Osteoblast (primary cell): Measurements from ENCODE around the gene CMSS1. TPM values are rescaled to one million over a fixed set of nuclear protein-coding genes. Genes with fewer than 3 reads are reported as not detected.

ENCODE experiments used
- DNase-seq: peaks from one replicate; pipeline ENCODE4 v3.0.0; 2011; ENCODE audit warnings: low spot score, mixed read lengths; ENCODE audit not compliant: insufficient read length; ENCODE audit errors: missing footprints
- H2AFZ ChIP-seq: 2 replicates; pipeline ENCODE4 v1.6.0; 2011; ENCODE audit warnings: mild to moderate bottlenecking, low read length
- H3K27ac ChIP-seq: 2 replicates; pipeline ENCODE4 v1.5.1; 2011; ENCODE audit warnings: mild to moderate bottlenecking, low read depth, low read length, moderate library complexity
- H3K27me3 ChIP-seq: 2 replicates; pipeline ENCODE4 v1.6.0; 2012; ENCODE audit warnings: mild to moderate bottlenecking, control low read depth, inconsistent platforms, low read length, moderate library complexity; ENCODE audit not compliant: insufficient read depth
- H3K36me3 ChIP-seq: 2 replicates; pipeline ENCODE4 v1.5.1; 2011; ENCODE audit warnings: mild to moderate bottlenecking, low read length, control low read depth, moderate library complexity; ENCODE audit not compliant: insufficient read depth
- H3K4me1 ChIP-seq: 2 replicates; pipeline ENCODE4 v1.5.1; 2011; ENCODE audit warnings: mild to moderate bottlenecking, low read length, control low read depth, moderate library complexity; ENCODE audit not compliant: insufficient read depth
- H3K4me2 ChIP-seq: 2 replicates; pipeline ENCODE4 v1.6.0; 2011; ENCODE audit warnings: mild to moderate bottlenecking, low read length; ENCODE audit not compliant: insufficient read depth
- H3K4me3 ChIP-seq: fragments of 200-600 bp; sonication (generic); 3 replicates; pipeline ENCODE4 v1.5.1; 2012; ENCODE audit warnings: mild to moderate bottlenecking, low read length, inconsistent platforms; ENCODE audit not compliant: insufficient read depth
- H3K79me2 ChIP-seq: 2 replicates; pipeline ENCODE4 v1.6.0; 2012; ENCODE audit warnings: mild to moderate bottlenecking, low read length, control low read depth, inconsistent platforms; ENCODE audit not compliant: insufficient read depth
- H3K9me3 ChIP-seq: 2 replicates; pipeline ENCODE4 v1.5.1; 2011; ENCODE audit warnings: low read depth, low read length, control low read depth
- H4K20me1 ChIP-seq: 2 replicates; pipeline ENCODE4 v1.6.0; 2012; ENCODE audit warnings: mild to moderate bottlenecking, low read length, control low read depth; ENCODE audit not compliant: insufficient read depth
- CTCF ChIP-seq: IDR thresholded peaks from 2 replicates; pipeline ENCODE4 v1.5.1; 2011; ENCODE audit warnings: mild to moderate bottlenecking, low read depth, low read length, moderate library complexity; ENCODE audit errors: extremely low read depth
- total RNA-seq: library from RNA; depleted of rRNA; stranded (reverse); fragments of >200 nt; gene quantifications from 2 replicates; pipeline ENCODE4 v1.2.3, GENCODE V29; 2012

CMSS1 gene
- total RNA-seq, 1 donor = 15.9 TPM

- H3K27me3 ChIP-seq = no peaks in the 10 kb centered on the region
- H3K79me2 ChIP-seq = peaks cover 2% of the 10 kb centered on the region
- H2AFZ ChIP-seq = no peak overlapping the region
- H3K9me3 ChIP-seq = no peaks in the 10 kb centered on the region
- H3K27ac ChIP-seq = no peak overlapping the region
- H3K36me3 ChIP-seq = no peaks in the 10 kb centered on the region
- no peak for DNase-seq
- H4K20me1 ChIP-seq = no peaks in the 10 kb centered on the region
- no peak overlapping the region for H3K4me2 ChIP-seq
- H3K4me3 ChIP-seq = no peak overlapping the region
- H3K4me1 ChIP-seq = peaks cover 5% of the 10 kb centered on the region
- TF ChIP-seq CTCF = no peak
Measured at GRCh38 chr3:99881121-99881524, 63.5 kb downstream of the CMSS1 start.

GRCh38 chr3:99882436-99883137, 64.9 kb downstream of the CMSS1 start:
- Histone ChIP-seq H4K20me1 (no peaks in the 10 kb centered on the region), H3K27me3 (no peaks in the 10 kb centered on the region), H2AFZ (no peak overlapping the region), H3K79me2 (peaks cover 2% of the 10 kb centered on the region), H3K36me3 (no peaks in the 10 kb centered on the region), H3K27ac (no peak overlapping the region), H3K4me2 (no peak overlapping the region), H3K9me3 (no peaks in the 10 kb centered on the region), H3K4me3 (no peak overlapping the region), H3K4me1 (no peaks in the 10 kb centered on the region)
- no peak for DNase-seq
- no peak for TF ChIP-seq CTCF

- Histone ChIP-seq H4K20me1 (no peaks in the 10 kb centered on the region), H3K9me3 (no peaks in the 10 kb centered on the region), H3K79me2 (peaks cover 2% of the 10 kb centered on the region), H3K4me2 (no peak overlapping the region), H3K4me1 (no peaks in the 10 kb centered on the region), H3K4me3 (no peak overlapping the region), H2AFZ (no peak overlapping the region), H3K27me3 (no peaks in the 10 kb centered on the region), H3K36me3 (no peaks in the 10 kb centered on the region), H3K27ac (no peak overlapping the region)
- no peak for TF ChIP-seq CTCF
- DNase-seq = no peak
Measured at GRCh38 chr3:99883138-99883461, 65.4 kb downstream of the CMSS1 start.

- no peaks in the 10 kb centered on the region for H3K9me3 ChIP-seq
- no peak overlapping the region for H3K4me3 ChIP-seq
- peaks cover 2% of the 10 kb centered on the region for H3K79me2 ChIP-seq
- H3K27ac ChIP-seq = no peak overlapping the region
- DNase-seq = no peak
- H3K4me2 ChIP-seq = no peak overlapping the region
- no peak for TF ChIP-seq CTCF
- no peak overlapping the region for H2AFZ ChIP-seq
- H3K36me3 ChIP-seq = no peaks in the 10 kb centered on the region
- no peaks in the 10 kb centered on the region for H3K27me3 ChIP-seq
- H3K4me1 ChIP-seq = no peaks in the 10 kb centered on the region
- no peaks in the 10 kb centered on the region for H4K20me1 ChIP-seq
Measured at GRCh38 chr3:99883693-99884092, 66.0 kb downstream of the CMSS1 start.
